Right ventricle myocardium superior (tissue), 1 donor: ENCODE measurements around the gene ZMPSTE24. TPM values are rescaled to one million over a fixed set of nuclear protein-coding genes. Genes with fewer than 3 reads are reported as not detected.
A peak's percentile ranks its signal among the peaks of the same experiment; 100 is the strongest.
"Not testable (repeated sequence)": the region's sequence is repeated elsewhere in the genome, so short reads cannot be mapped to it uniquely, and the experiment has no call there.

Source experiments
- ATAC-seq: fragments of 200-7000 bp; cut with Tn5 transposase; one replicate; pipeline ENCODE4 v1.9.1; 2020; ENCODE audit warnings: mild to moderate bottlenecking; ENCODE audit not compliant: poor library complexity
- DNase-seq: peaks from one replicate; pipeline ENCODE4 v3.0.0-alpha.2; 2020
- intact Hi-C: fragments of 100-400 bp; cut with DNase I; formaldehyde crosslinking; loops from one replicate; pipeline ENCODE4 v1.11.2; 2022
- long read RNA-seq: library from polyadenylated mRNA; unstranded; transcript quantifications from one replicate; pipeline ENCODE4 v2.0.0, GENCODE V29; 2021
- total RNA-seq: library from RNA; stranded (reverse); fragmentation: NEBNext Ultra II Directional; extraction: Animal tissue kit (Norgen Biotek cat#: 25700); gene quantifications from one replicate; pipeline ENCODE4 v1.2.1, GENCODE V29; 2021
- donor health status: DM: no; HTN: yes; CAD: no; lungs with severe emphysema.

The ZMPSTE24 gene
- total RNA-seq: 35.4 TPM
- long read RNA-seq, transcript ZMPSTE24-201 (10 exons, 3,108 nt): major isoform, 78 of 91 reads
- long read RNA-seq, partial matches to known transcripts: 5 of 91 reads
- long read RNA-seq, other reads (novel, unspliced or antisense): 8 of 91 reads

DNA sequence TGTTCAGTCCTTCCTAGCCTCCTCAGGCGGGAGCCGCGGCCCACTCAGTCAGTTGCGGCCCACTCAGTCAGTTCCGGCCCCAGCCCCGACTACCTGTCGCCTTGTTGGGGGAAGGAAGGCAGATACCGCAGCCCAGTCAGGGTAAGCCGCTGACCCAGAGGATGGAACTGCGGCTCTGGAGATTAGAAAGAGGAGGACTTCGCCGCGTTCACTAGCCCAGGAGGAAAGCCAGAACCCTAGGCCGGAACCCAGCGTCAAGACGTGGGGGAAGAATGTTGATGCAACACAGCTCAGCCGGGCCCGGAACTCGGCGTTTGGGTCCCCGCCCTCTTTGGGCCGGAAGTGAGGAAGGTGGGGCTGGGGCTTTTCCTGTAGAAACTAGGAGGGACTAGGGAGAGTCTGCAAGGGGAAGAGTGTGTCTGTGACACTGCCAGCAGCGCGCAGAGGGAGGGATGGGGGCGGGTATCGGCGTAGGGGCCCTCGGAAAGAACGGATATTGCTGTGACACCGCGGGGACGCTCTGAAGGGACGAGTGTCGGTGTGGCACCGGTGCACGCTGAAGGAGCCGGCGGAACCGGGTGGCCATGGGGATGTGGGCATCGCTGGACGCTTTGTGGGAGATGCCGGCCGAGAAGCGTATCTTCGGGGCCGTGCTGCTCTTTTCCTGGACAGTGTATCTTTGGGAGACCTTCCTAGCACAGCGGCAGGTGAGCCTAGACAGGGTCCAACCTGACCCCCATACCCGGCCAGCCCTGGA lies at the start of gene ZMPSTE24:
Gene ZMPSTE24, plus strand, starts transcription at position 549 of the 757 bp plus-strand sequence. Its CDS starts 36 bp downstream, at position 585.
- DNase-seq (peak; percentile 96), ATAC-seq (peak; percentile 98)
- intact Hi-C loops: no loop called here

DNA sequence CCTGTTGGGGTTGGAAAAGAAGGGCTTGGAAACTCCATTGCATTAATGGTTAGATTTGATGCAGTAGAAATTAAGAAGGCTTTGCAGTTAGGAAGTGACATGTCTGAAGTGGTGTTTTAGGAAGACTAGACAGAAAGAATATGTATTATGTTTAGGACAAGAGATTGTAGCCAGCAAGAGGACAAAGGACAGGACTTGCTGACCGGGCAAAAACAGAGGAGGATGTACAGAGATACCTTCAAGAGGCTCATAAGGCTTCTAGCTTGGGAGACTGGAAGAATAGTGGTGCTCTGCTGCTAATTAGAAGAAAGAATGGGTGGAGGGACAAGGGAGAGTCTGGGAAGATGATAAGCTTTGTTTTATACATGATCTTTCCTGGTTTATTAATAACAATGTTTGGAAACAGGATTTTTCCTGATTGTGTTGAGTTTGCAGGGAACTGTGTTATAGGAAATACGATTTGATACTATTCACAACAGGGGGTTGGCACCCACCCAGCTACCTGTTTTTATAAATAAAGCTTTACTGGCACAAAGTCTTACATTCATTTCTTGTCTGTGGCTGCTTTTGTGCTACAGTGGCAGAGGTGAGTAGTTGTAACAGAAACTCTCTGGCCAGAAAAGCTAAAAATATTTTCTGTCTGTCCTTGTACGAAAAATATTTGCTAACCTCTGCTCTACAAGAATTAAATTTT lies 47.4 kb upstream of the ZMPSTE24 start:
- DNase-seq: no peak
- ATAC-seq: no peak
- intact Hi-C loops: no loop called here

DNA sequence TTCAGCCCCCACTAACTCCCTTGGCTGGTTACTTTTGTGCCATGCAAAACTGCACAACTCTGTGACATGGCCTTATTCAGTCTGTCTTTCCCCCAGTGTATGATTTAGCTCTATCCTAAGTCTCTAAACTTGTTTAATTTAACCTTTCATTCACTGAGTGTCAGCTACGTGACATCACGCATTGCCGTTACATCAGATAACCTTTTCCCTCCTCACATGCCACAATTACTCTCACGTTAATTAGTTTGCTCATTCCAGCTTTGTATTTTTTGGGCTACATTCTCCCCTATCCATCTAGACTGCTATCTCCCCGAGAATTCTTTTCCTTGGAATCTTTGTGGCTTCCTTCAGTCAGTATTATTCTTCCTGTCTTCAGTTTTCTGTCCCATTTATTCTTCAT lies 39.7 kb upstream of the ZMPSTE24 start:
- intact Hi-C loops: no loop called here
- no peak for ATAC-seq
- no peak for DNase-seq

DNA sequence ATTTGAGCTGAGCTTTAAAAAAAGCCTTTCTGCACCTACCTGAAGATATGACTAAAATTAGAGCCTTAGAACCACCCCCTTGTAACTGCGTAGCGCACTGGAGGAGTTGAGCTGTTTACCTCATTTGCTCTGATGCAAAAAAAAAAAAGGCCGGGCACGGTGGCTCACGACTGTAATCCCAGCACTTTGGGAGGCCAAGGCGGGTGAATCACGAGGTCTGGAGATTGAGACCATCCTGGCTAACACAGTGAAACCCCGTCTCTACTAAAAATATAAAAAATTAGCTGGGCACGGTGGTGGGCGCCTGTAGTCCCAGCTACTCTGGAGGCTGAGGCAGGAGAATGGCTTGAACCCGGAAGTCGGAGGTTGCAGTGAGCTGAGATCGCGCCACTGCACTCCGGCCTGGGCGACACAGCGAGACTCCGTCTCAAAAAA lies 36.5 kb upstream of the ZMPSTE24 start:
- intact Hi-C loops, ATAC-seq, DNase-seq: not testable (repeated sequence)

DNA sequence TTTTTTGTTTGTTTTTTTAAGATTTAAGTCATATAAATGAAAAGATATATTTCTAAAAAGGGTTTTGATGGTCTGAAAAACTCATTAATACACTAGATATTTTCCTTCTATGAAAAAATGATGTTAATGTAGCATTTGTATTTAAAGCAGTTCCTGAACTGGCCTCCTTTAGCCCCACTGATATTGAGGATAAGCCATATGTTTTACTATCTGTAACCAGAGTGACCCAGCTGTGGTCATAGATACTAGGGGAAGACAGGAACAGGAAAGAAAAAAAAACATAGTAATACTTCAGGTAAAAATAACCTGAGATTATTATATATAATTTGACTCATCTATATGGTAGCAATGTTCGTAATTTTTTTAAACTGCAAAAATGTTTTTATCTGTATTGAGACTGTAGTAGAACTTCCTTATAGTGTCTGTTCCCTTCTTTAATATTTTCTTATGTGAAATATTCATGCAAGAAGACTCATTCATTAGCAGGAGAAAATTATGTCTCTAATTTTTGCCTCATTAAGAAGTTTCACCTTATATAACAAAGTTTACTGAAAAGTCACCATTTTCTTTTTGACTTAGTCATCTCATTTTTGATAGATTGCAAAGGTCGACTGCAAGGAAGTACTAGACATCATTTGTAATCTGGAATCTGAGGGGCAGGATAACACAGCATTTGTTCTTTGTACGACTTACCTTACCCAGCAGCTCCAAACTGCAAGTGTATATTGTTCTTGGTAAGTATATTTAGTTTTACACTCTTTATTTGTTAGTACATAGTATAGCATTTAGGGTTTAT lies 35.9 kb upstream of the ZMPSTE24 start:
- intact Hi-C loops: no loop called here
- ATAC-seq: no peak
- DNase-seq: no peak

DNA sequence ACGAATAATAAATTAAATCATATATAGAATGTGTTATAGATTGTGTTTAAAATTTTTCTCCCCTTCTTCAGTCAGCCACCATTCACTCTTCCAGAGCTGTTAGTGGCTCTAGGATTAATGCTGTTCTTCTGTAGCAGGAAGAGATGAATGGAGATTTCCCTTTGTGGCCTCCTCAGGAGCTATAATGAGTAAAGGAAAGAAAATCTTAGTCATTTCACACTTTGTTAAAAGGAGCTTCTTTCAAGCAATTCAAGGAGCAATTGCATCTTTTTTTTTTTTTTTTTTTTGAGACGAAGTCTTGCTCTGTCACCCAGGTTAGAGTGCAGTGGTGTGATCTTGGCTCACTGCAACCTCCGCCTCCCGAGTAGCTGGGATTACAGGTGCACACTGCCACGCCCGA lies 34.0 kb upstream of the ZMPSTE24 start:
- no peak for ATAC-seq
- DNase-seq: no peak
- intact Hi-C loops: no loop called here

DNA sequence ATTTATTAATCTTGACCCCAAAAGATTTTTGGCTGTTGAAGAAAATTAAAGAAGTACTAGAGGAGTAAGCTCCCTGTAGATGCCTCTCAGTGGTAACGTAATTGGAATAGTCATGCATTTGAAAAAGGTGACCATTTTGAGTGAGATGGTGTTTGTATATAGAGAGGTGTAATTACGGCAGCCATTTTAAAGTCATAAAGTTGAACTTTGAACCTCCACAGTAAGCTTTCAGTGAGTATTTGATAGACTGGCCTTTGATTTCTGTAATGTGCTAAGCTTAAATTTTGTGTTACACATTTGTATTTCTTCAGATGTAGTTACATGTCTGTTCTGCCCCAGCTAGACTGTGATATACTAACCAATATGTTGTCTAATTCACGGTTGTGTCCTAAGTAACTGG lies 31.8 kb upstream of the ZMPSTE24 start:
- intact Hi-C loops: no loop called here
- DNase-seq: no peak
- ATAC-seq: no peak

DNA sequence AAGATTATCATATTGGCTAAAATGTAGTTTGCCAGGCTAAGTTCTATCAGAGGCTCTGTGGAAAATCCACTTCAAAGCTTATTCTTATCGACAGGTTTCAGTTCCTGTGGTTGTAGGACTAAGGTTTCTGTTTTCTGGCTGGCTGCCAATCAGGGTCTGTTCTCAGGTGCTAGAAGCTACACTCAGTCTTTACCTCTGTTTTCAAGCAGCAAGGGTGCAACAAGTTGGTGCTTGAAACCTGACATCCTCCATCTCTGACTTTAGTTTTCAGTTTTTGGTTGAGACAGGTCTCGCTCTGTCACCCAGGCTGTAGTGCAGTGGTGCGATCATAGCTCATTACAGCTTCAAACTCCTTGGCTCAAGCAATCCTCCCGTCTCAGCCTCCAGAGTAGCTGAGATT lies 25.6 kb upstream of the ZMPSTE24 start:
- ATAC-seq (no peak), DNase-seq (no peak)
- intact Hi-C loops: no loop called here

DNA sequence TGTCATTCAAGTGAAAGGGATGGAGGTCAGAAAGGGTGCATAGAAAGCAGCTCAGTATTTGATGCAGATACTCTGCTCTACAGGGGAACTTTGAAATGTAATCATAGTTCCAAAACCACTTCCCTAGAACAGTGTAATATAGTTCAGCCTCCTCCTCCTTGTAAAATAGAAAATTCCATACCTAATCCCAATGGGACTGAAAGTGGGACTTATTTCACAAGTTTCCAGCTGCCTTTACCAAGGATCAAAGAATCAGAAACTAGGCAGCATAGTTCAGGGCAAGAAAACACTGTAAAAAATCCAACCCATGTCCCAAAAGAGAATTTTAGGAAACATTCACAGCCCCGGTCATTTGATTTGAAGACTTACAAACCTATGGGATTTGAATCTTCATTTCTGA lies 18.4 kb upstream of the ZMPSTE24 start:
- ATAC-seq: no peak
- intact Hi-C loops: no loop called here

DNA sequence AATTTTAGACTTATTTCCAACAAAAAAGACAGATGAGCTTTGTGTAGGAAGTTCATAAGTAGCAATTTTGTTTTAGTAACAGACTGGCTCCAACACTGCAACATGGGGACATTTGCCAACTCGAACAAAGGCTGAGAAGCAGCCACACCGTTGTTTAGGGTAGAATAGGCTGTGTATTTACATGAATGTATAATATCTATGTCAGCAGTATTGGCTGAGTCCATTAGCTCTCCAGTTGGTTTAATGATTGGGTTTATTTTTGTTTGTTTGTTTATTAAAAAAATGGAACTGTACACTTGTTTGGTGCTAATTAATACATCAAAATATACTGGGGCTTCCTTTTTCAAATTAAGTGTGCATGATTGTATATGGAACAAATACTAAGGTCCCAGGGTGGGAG lies 17.6 kb upstream of the ZMPSTE24 start:
- intact Hi-C loops: no loop called here
- DNase-seq (no peak), ATAC-seq (no peak)

More for the DNA sequence above, 18.4 kb upstream of the ZMPSTE24 start:
- no peak for DNase-seq

DNA sequence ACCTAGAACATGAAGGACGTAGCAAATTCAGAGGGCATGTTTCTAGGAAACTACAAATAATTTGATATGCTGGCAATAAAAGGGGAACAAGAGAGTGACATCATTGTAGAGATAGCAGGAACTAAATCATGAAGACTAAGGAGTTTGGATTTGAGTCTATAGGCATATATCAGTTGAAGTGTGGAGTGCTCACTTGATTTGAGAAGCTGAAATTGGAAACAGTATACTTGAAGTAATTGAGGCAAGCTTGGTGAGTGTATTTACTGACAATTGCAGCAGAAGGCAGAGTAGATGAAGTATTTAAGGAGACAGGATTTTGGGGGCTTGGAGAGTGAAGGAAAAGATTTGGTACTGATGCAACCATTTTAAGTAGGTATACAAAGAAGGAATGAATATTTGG lies 16.7 kb upstream of the ZMPSTE24 start:
- ATAC-seq: no peak
- intact Hi-C loops: no loop called here

DNA sequence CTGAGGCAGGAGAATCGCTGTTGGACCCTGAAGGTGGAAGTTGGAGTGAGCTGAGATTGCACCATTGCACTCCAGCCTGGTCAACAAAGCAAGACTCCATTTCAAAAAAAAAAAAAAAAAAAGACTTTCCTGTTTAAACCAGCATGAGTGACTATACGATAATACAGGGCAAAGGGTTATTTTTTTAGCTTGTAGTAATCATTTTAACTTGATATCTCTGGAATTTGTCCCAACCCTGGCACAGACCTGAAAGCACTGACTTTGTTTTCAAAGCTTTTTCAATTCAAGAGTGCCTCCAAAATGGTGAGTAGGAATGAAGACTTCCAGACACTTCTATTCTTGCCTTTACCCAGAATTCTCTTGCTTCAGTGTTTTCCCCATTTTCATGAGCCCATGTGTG lies 14.7 kb upstream of the ZMPSTE24 start:
- ATAC-seq: no peak

More for the DNA sequence above, 16.7 kb upstream of the ZMPSTE24 start:
- DNase-seq: no peak

DNA sequence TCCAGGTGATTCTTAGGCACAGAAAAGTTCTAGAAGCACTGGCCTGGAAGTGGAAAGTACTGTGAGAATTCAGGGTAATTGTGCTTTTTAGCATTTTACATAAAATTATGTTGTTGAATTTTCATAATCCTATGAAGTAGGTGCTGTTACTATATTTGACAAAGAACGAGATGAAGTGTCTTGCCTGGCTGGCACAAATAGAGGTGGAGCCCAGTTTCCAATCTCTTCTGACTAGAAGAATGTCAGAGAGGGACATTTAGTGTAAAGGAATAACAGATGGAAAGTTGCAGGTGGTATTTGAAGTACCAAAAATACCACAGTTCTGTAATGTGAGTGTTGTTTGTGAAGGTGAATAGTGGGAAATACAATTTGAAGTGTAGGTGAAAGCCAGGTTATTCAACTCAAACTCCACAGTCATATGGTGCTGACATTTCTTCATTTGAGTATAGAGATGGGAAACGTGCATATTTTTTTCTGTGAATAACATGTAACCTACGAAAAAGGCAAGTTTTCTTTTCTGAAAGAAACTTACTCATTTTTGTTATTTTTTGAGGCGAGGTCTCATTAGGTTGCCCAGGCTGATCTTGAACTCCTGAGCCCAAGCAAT lies 13.8 kb upstream of the ZMPSTE24 start:
- intact Hi-C loops: no loop called here
- DNase-seq (no peak), ATAC-seq (peak; percentile 57)

More for the DNA sequence above, 14.7 kb upstream of the ZMPSTE24 start:
- intact Hi-C loops: no loop called here
- no peak for DNase-seq

DNA sequence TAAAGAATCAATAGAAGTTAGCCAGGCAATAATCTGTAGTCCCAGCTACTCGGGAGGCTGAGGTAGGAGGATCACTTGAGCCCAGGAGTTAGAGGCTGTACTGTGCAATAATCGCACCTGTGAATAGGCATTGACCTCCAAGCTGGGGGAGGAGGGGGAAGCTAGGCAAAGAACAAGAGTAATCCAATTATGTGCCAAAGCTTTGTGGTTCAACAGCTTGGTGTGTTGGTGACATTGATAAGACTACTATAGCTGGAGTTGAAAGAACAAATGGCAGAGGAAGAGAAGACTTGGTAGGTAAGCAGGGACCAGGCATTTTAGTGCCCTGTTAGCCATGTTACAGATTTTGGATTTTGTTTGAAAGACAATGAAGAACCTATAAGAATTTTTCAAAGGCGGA lies 12.3 kb upstream of the ZMPSTE24 start:
- ATAC-seq (no peak), DNase-seq (no peak)
- intact Hi-C loops: no loop called here

DNA sequence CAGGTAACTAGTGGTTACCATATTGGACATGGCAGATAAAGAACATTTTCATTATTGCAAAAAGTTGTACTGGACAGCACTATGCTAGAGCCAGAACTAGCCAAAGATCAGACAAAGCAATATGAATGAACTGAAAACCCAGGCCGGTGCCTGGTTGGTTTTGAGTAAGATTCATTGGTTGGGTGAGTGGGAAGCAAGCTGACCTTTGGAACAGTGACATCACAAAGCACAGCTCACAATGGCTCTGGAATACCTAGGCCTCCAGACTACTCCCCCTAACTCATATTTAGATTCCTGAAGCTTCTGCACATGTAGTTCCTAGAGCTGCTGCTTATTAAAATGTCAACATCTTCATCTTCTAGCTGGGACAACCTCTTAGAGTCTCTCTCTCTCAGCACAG lies 10.4 kb upstream of the ZMPSTE24 start, which contains the start of gene TMCO2:
Gene TMCO2, plus strand, starts transcription at position 283 of the 400 bp plus-strand sequence. Its CDS starts 57 bp downstream, at position 340.
- DNase-seq (no peak), ATAC-seq (no peak)
- intact Hi-C loops: no loop called here

DNA sequence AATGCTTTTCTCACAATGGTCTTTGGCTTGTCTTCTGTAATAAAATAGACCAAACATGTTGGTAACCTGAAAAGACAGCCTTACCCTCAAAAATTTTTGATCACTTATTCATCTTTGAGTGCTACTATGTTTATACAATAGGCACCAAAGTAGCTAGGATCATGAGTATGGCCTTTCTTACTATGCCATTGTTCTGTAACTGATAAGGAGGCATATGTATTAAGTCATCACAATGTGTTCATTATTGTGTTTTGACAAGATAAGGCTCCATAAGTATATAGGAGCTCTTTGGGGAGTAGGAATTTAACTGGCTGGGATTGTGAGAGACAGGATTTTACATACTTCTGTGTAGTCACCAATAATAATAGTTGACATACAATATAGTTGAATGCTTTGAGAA lies 9.6 kb upstream of the ZMPSTE24 start:
- ATAC-seq (no peak), DNase-seq (no peak)
- intact Hi-C loops: no loop called here

DNA sequence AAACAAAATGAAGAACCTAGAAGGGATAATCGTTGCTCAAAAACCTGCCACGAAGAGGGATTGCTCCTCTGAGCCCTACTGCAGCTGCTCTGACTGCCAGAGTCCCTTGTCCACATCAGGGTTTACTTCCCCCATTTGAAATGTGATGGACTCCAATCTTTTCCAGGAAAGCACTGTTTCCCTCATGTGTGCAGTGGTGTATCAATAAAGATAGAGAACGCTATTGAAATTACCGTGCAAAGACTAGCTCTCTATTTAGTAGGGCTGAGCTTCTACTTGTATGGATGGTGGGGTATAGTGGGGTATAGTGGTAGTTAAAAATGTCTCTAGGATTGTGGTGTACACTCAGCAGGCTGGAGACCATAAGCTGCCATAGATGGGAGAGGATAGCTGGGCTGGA lies 6.6 kb upstream of the ZMPSTE24 start:
- intact Hi-C loops: no loop called here
- DNase-seq: no peak

DNA sequence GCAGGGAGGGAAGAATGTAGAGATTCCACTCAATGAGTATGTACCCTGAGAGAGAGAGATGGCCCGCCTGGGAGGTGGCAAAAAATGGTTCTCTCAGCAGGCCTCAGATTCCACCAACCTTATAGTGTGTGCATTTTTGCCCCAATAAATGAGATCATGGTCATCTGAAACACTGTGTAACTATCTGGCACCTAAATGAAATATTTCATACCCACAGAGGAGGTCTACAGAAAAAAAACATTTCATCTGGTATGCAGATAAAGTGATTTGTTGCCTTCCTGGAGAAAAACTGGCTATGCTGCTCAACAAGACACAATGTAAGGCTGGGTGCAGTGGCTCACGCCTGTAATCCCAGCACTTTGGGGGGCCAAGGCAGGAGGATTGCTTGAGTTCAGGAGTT lies 5.4 kb upstream of the ZMPSTE24 start:
- DNase-seq (no peak), ATAC-seq (no peak)
- intact Hi-C loops: no loop called here

More for the DNA sequence above, 6.6 kb upstream of the ZMPSTE24 start:
- ATAC-seq: no peak

DNA sequence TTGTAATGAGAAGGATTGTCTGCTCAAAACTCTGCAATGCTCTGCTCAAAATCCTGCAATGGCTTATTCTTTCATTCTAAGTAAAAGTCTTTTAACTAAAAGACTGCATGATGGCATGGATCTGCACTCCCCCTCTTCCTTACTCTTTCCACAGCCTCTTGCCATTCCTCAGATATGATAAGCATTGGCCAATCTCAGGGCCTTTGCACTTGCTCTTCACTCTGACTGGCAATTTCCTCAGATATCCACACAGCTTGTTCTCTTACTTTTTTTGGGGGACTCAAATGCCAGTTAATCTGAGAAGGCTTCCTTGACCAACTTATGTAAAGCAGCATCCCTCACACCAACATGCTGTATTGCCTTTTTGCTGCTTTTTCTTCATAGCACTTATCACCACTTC lies 2.8 kb upstream of the ZMPSTE24 start:
- intact Hi-C loops: no loop called here

More for the DNA sequence above, 2.8 kb upstream of the ZMPSTE24 start:
- ATAC-seq (no peak), DNase-seq (no peak)
